Measurements from ENCODE around the gene TOX3.

The TOX3 gene

GRCh38 chr16:52474679-52475078 is 72.3 kb downstream of the TOX3 start:
- Histone ChIP-seq H3K36me3 (ENCODE audit: control insufficient read depth in 5 of 5, insufficient read depth in 5 of 5, low read length in 5 of 5) (no peaks in the 10 kb centered on the region), H3K27me3 (ENCODE audit: control insufficient read depth in 5 of 5, insufficient read depth in 4 of 5, low read length in 5 of 5) (no peaks in the 10 kb centered on the region), H3K9me3 (ENCODE audit: control insufficient read depth in 5 of 5, low read length in 5 of 5) (no peaks in the 10 kb centered on the region), H3K9ac (ENCODE audit: low read length in 5 of 5) (no peak overlapping the region), H3K4me1 (ENCODE audit: control insufficient read depth in 5 of 5, insufficient read depth in 5 of 5, low read length in 5 of 5) (peaks cover 0 to 5% (median under 1%) of the 10 kb centered on the region in 5 donors), H3K27ac (ENCODE audit: low read depth, low read length) (no peak overlapping the region), H3K4me3 (ENCODE audit: low read depth in 1 of 5, low read length in 5 of 5) (no peak overlapping the region)

- no peaks in the 10 kb centered on the region for H3K27me3 ChIP-seq (ENCODE audit: control insufficient read depth in 5 of 5, insufficient read depth in 4 of 5, low read length in 5 of 5)
Measured at GRCh38 chr16:52473096-52473495, 73.8 kb downstream of the TOX3 start.

GRCh38 chr16:52471650-52472370 is 75.1 kb downstream of the TOX3 start:
- no peaks in the 10 kb centered on the region for H3K36me3 ChIP-seq (ENCODE audit: control insufficient read depth in 5 of 5, insufficient read depth in 5 of 5, low read length in 5 of 5)
- H3K9me3 ChIP-seq (ENCODE audit: control insufficient read depth in 5 of 5, low read length in 5 of 5): no peaks in the 10 kb centered on the region
- H3K27ac ChIP-seq (ENCODE audit: low read depth, low read length): no peak overlapping the region
- no peaks in the 10 kb centered on the region for H3K27me3 ChIP-seq (ENCODE audit: control insufficient read depth in 5 of 5, insufficient read depth in 4 of 5, low read length in 5 of 5)
- H3K9ac ChIP-seq (ENCODE audit: low read length in 5 of 5): no peak overlapping the region
- no peaks in the 10 kb centered on the region for H3K4me1 ChIP-seq (ENCODE audit: control insufficient read depth in 5 of 5, insufficient read depth in 5 of 5, low read length in 5 of 5)
- H3K4me3 ChIP-seq (ENCODE audit: low read depth in 1 of 5, low read length in 5 of 5): no peak overlapping the region

More at GRCh38 chr16:52473096-52473495, 73.8 kb downstream of the TOX3 start:
- Histone ChIP-seq H3K27ac (ENCODE audit: low read depth, low read length) (no peak overlapping the region), H3K36me3 (ENCODE audit: control insufficient read depth in 5 of 5, insufficient read depth in 5 of 5, low read length in 5 of 5) (no peaks in the 10 kb centered on the region), H3K4me3 (ENCODE audit: low read depth in 1 of 5, low read length in 5 of 5) (no peak overlapping the region), H3K9me3 (ENCODE audit: control insufficient read depth in 5 of 5, low read length in 5 of 5) (no peaks in the 10 kb centered on the region), H3K4me1 (ENCODE audit: control insufficient read depth in 5 of 5, insufficient read depth in 5 of 5, low read length in 5 of 5) (no peaks in the 10 kb centered on the region), H3K9ac (ENCODE audit: low read length in 5 of 5) (no peak overlapping the region)

GRCh38 chr16:52470585-52470984 is 76.4 kb downstream of the TOX3 start:
- H3K36me3 ChIP-seq (ENCODE audit: control insufficient read depth in 5 of 5, insufficient read depth in 5 of 5, low read length in 5 of 5): no peaks in the 10 kb centered on the region
- H3K4me3 ChIP-seq (ENCODE audit: low read depth in 1 of 5, low read length in 5 of 5): no peak overlapping the region
- H3K27ac ChIP-seq (ENCODE audit: low read depth, low read length): no peak overlapping the region
- H3K9me3 ChIP-seq (ENCODE audit: control insufficient read depth in 5 of 5, low read length in 5 of 5): no peaks in the 10 kb centered on the region
- no peaks in the 10 kb centered on the region for H3K27me3 ChIP-seq (ENCODE audit: control insufficient read depth in 5 of 5, insufficient read depth in 4 of 5, low read length in 5 of 5)
- H3K9ac ChIP-seq (ENCODE audit: low read length in 5 of 5): no peak overlapping the region
- no peaks in the 10 kb centered on the region for H3K4me1 ChIP-seq (ENCODE audit: control insufficient read depth in 5 of 5, insufficient read depth in 5 of 5, low read length in 5 of 5)

- Histone ChIP-seq H3K4me3 (ENCODE audit: low read depth in 1 of 5, low read length in 5 of 5) (no peak overlapping the region), H3K9me3 (ENCODE audit: control insufficient read depth in 5 of 5, low read length in 5 of 5) (no peaks in the 10 kb centered on the region), H3K36me3 (ENCODE audit: control insufficient read depth in 5 of 5, insufficient read depth in 5 of 5, low read length in 5 of 5) (no peaks in the 10 kb centered on the region), H3K4me1 (ENCODE audit: control insufficient read depth in 5 of 5, insufficient read depth in 5 of 5, low read length in 5 of 5) (no peaks in the 10 kb centered on the region), H3K27me3 (ENCODE audit: control insufficient read depth in 5 of 5, insufficient read depth in 4 of 5, low read length in 5 of 5) (no peaks in the 10 kb centered on the region), H3K9ac (ENCODE audit: low read length in 5 of 5) (no peak overlapping the region), H3K27ac (ENCODE audit: low read depth, low read length) (no peak overlapping the region)
Measured at GRCh38 chr16:52469775-52470174, 77.2 kb downstream of the TOX3 start.

GRCh38 chr16:52469091-52469490 is 77.9 kb downstream of the TOX3 start:
- H3K9me3 ChIP-seq (ENCODE audit: control insufficient read depth in 5 of 5, low read length in 5 of 5): no peaks in the 10 kb centered on the region
- H3K4me1 ChIP-seq (ENCODE audit: control insufficient read depth in 5 of 5, insufficient read depth in 5 of 5, low read length in 5 of 5): no peaks in the 10 kb centered on the region
- H3K4me3 ChIP-seq (ENCODE audit: low read depth in 1 of 5, low read length in 5 of 5): no peak overlapping the region
- no peaks in the 10 kb centered on the region for H3K36me3 ChIP-seq (ENCODE audit: control insufficient read depth in 5 of 5, insufficient read depth in 5 of 5, low read length in 5 of 5)
- no peaks in the 10 kb centered on the region for H3K27me3 ChIP-seq (ENCODE audit: control insufficient read depth in 5 of 5, insufficient read depth in 4 of 5, low read length in 5 of 5)
- H3K9ac ChIP-seq (ENCODE audit: low read length in 5 of 5): no peak overlapping the region
- H3K27ac ChIP-seq (ENCODE audit: low read depth, low read length): no peak overlapping the region

GRCh38 chr16:52467753-52468152 is 79.2 kb downstream of the TOX3 start:
- H3K9ac ChIP-seq (ENCODE audit: low read length in 5 of 5): no peak overlapping the region
- no peak overlapping the region for H3K27ac ChIP-seq (ENCODE audit: low read depth, low read length)
- no peaks in the 10 kb centered on the region for H3K9me3 ChIP-seq (ENCODE audit: control insufficient read depth in 5 of 5, low read length in 5 of 5)
- peaks cover 0 to 4% (median 0%) of the 10 kb centered on the region in 5 donors for H3K4me1 ChIP-seq (ENCODE audit: control insufficient read depth in 5 of 5, insufficient read depth in 5 of 5, low read length in 5 of 5)
- H3K4me3 ChIP-seq (ENCODE audit: low read depth in 1 of 5, low read length in 5 of 5): no peak overlapping the region
- H3K36me3 ChIP-seq (ENCODE audit: control insufficient read depth in 5 of 5, insufficient read depth in 5 of 5, low read length in 5 of 5): no peaks in the 10 kb centered on the region
- H3K27me3 ChIP-seq (ENCODE audit: control insufficient read depth in 5 of 5, insufficient read depth in 4 of 5, low read length in 5 of 5): no peaks in the 10 kb centered on the region

- H3K9me3 ChIP-seq (ENCODE audit: control insufficient read depth in 5 of 5, low read length in 5 of 5): no peaks in the 10 kb centered on the region
- no peaks in the 10 kb centered on the region for H3K36me3 ChIP-seq (ENCODE audit: control insufficient read depth in 5 of 5, insufficient read depth in 5 of 5, low read length in 5 of 5)
- H3K9ac ChIP-seq (ENCODE audit: low read length in 5 of 5): no peak overlapping the region
- H3K4me3 ChIP-seq (ENCODE audit: low read depth in 1 of 5, low read length in 5 of 5): no peak overlapping the region
- peaks cover 0 to 9% (median 0%) of the 10 kb centered on the region in 5 donors for H3K4me1 ChIP-seq (ENCODE audit: control insufficient read depth in 5 of 5, insufficient read depth in 5 of 5, low read length in 5 of 5)
- no peak overlapping the region for H3K27ac ChIP-seq (ENCODE audit: low read depth, low read length)
- no peaks in the 10 kb centered on the region for H3K27me3 ChIP-seq (ENCODE audit: control insufficient read depth in 5 of 5, insufficient read depth in 4 of 5, low read length in 5 of 5)
Measured at GRCh38 chr16:52466994-52467393, 79.9 kb downstream of the TOX3 start.

- H3K27ac ChIP-seq (ENCODE audit: low read depth, low read length): no peak overlapping the region
- no peaks in the 10 kb centered on the region for H3K36me3 ChIP-seq (ENCODE audit: control insufficient read depth in 5 of 5, insufficient read depth in 5 of 5, low read length in 5 of 5)
- no peaks in the 10 kb centered on the region for H3K9me3 ChIP-seq (ENCODE audit: control insufficient read depth in 5 of 5, low read length in 5 of 5)
- H3K27me3 ChIP-seq (ENCODE audit: control insufficient read depth in 5 of 5, insufficient read depth in 4 of 5, low read length in 5 of 5): no peaks in the 10 kb centered on the region
- H3K4me1 ChIP-seq (ENCODE audit: control insufficient read depth in 5 of 5, insufficient read depth in 5 of 5, low read length in 5 of 5): peaks cover 0 to 9% (median 0%) of the 10 kb centered on the region in 5 donors
- H3K9ac ChIP-seq (ENCODE audit: low read length in 5 of 5): no peak overlapping the region
- no peak overlapping the region for H3K4me3 ChIP-seq (ENCODE audit: low read depth in 1 of 5, low read length in 5 of 5)
Measured at GRCh38 chr16:52465711-52466267, 81.2 kb downstream of the TOX3 start.

- Histone ChIP-seq H3K27me3 (ENCODE audit: control insufficient read depth in 5 of 5, insufficient read depth in 4 of 5, low read length in 5 of 5) (no peaks in the 10 kb centered on the region), H3K4me3 (ENCODE audit: low read depth in 1 of 5, low read length in 5 of 5) (no peak overlapping the region), H3K36me3 (ENCODE audit: control insufficient read depth in 5 of 5, insufficient read depth in 5 of 5, low read length in 5 of 5) (no peaks in the 10 kb centered on the region), H3K9ac (ENCODE audit: low read length in 5 of 5) (no peak overlapping the region), H3K9me3 (ENCODE audit: control insufficient read depth in 5 of 5, low read length in 5 of 5) (no peaks in the 10 kb centered on the region), H3K4me1 (ENCODE audit: control insufficient read depth in 5 of 5, insufficient read depth in 5 of 5, low read length in 5 of 5) (peaks cover 0 to 13% (median 0%) of the 10 kb centered on the region in 5 donors), H3K27ac (ENCODE audit: low read depth, low read length) (no peak overlapping the region)
Measured at GRCh38 chr16:52463904-52464303, 83.0 kb downstream of the TOX3 start.
